ENCODE results near the gene PTPN18. TPM values are rescaled to one million over a fixed set of nuclear protein-coding genes. Genes with fewer than 3 reads are reported as not detected.

The PTPN18 gene
- total RNA-seq, 1 donor from 2014 or later, result 14.5 TPM

DNA sequence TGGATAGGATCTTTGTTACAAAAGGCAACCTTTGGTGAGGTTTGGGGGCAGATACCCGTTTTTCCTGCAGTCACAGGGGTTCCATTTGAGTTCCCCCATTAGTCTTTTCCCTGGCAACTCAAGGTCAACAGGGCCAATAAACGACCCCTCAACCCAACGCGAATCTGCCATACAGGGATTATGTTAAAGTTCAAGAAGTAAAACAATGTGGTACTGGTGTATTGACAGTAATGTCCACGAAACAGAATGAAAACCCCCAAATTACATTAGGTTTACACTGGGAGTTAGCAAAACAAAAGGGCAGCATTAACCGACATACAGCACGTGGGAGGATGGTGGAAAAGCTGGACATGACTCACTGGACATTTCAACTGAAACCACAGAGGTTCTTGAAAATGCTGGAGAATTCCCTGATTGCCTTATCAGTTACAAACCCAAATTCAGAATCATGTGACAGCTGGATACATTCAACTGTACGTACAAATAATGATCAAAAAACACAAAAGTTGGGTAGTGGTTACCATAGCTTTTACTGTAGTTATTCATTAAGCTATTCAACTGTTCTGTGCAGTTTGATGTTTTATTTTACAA is 18.0 kb upstream of the PTPN18 start:
- FAIRE-seq (no peak), DNase-seq (ENCODE audit: low read depth) (peak; percentile 39)
- H3K36me3 ChIP-seq (ENCODE audit: control insufficient read depth, insufficient read depth, low read length), result no peaks in the 10 kb centered on the region
- no peak overlapping the region for H3K4me3 ChIP-seq (ENCODE audit: low read depth, low read length)
- TF ChIP-seq, protein P1, sequence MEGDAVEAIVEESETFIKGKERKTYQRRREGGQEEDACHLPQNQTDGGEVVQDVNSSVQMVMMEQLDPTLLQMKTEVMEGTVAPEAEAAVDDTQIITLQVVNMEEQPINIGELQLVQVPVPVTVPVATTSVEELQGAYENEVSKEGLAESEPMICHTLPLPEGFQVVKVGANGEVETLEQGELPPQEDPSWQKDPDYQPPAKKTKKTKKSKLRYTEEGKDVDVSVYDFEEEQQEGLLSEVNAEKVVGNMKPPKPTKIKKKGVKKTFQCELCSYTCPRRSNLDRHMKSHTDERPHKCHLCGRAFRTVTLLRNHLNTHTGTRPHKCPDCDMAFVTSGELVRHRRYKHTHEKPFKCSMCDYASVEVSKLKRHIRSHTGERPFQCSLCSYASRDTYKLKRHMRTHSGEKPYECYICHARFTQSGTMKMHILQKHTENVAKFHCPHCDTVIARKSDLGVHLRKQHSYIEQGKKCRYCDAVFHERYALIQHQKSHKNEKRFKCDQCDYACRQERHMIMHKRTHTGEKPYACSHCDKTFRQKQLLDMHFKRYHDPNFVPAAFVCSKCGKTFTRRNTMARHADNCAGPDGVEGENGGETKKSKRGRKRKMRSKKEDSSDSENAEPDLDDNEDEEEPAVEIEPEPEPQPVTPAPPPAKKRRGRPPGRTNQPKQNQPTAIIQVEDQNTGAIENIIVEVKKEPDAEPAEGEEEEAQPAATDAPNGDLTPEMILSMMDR (IDR thresholded peaks at IDR 0.05; ENCODE audit: insufficient read depth, low read length, severe bottlenecking), result no peak
- no peaks in the 10 kb centered on the region for H3K27me3 ChIP-seq (ENCODE audit: control insufficient read depth, insufficient read depth, low read length)

DNA sequence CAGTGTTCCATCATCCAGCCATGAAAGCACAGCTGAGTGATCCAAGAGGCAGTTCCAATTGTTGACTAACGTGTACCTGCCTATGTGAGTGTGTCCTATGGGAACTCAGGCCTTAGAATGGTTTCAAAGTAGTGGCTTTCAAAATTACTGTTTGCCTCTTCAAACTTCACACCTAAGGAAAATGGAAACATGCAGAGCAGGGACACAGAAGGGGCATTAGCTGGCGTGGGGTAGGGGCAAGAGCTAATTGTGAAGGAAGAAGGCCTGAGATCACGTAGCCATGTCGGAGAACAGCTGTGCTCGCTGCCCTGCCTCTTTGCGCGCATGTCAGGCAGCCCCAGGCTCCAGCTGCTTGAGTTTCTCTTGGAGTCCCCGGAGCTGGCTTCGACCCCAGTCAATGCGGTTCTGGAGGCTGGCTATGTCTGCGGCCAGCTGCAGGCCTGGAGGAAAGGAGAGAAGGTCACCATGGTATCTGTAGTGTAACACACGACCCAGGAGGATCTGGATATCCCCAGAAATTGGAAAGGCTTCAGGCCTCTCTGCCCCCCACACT is 17.0 kb upstream of the PTPN18 start:
- FAIRE-seq (no peak), DNase-seq (ENCODE audit: low read depth) (no peak)
- TF ChIP-seq, protein P1 (IDR thresholded peaks at IDR 0.05; ENCODE audit: insufficient read depth, low read length, severe bottlenecking), result no peak
- Histone ChIP-seq H3K4me3 (ENCODE audit: low read depth, low read length) (no peak overlapping the region), H3K36me3 (ENCODE audit: control insufficient read depth, insufficient read depth, low read length) (no peaks in the 10 kb centered on the region), H3K27me3 (ENCODE audit: control insufficient read depth, insufficient read depth, low read length) (no peaks in the 10 kb centered on the region)

DNA sequence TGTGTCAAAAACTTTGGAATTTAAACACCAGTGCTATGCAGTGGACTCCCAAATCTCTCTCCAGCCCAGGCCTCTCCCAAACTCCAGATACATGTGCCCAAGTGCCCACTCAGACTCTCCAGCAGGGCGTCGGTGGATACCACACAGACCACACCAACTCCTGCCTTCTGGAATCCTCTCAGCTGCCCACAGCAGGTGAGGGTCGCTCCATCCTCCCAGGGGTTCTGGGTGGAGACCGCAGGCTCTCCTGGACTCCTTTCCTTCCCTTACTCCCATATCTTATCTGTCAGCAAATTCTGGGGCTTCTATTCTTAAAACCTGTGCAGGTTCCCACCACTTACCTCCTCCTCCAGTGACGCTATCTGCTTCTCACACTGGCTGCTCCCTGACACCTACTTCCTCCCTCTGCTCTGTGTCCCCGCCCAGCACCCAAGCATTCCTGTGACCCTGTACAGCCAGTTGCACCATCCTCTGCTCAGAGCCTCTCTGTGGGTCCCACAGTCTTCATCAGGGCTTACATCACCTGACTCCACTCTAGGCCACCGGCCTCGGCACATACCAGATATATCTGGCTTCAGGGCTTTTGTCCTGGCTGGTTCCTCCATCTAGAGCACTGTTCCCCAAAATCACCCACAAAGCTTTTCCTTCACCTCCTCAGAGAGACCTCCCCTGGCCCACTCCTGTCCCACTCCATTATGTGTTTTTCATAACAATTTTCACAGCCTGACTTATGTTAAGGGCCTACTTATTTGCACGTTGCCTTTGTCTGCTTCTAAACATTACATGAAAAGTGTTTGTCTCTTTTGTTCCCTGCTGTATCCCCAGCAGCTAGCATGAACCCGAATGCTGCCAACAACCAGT is 15.7 kb upstream of the PTPN18 start:
- TF ChIP-seq, protein P1 (IDR thresholded peaks at IDR 0.05; ENCODE audit: insufficient read depth, low read length, severe bottlenecking), result no peak
- DNase-seq (ENCODE audit: low read depth), result no peak
- H3K36me3 ChIP-seq (ENCODE audit: control insufficient read depth, insufficient read depth, low read length), result peaks cover 4% of the 10 kb centered on the region
- FAIRE-seq, result no peak
- no peak overlapping the region for H3K4me3 ChIP-seq (ENCODE audit: low read depth, low read length)
- H3K27me3 ChIP-seq (ENCODE audit: control insufficient read depth, insufficient read depth, low read length), result no peaks in the 10 kb centered on the region

DNA sequence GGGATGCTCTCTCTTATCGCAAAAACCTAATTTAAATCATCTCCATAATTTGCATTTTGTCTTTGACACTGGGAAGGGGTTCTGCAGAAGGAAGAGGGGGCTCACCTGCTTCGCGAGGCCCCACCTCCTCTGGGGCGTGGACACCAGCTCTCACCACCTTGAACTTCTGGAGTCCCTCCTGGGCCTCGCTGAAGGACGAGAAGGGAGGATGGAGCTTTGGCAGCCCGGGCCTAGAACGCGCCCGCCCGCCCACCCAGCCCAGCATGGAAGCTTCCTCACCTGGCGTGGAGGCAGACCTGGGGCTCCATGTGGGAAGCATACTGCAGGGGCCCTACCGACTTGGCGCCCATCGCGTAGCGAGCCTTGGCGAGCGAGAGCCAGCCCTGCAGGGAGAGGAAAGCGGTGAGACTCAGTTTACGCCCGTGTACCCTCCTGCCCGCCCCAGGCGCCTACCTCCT is 14.3 kb upstream of the PTPN18 start:
- no peaks in the 10 kb centered on the region for H3K27me3 ChIP-seq (ENCODE audit: control insufficient read depth, insufficient read depth, low read length)
- H3K4me3 ChIP-seq (ENCODE audit: low read depth, low read length), result peak overlapping the region; percentile 84
- H3K36me3 ChIP-seq (ENCODE audit: control insufficient read depth, insufficient read depth, low read length), result peaks cover 18% of the 10 kb centered on the region
- no peak for FAIRE-seq
- DNase-seq (ENCODE audit: low read depth), result peak; percentile 7
- TF ChIP-seq, protein P1 (IDR thresholded peaks at IDR 0.05; ENCODE audit: insufficient read depth, low read length, severe bottlenecking), result no peak

DNA sequence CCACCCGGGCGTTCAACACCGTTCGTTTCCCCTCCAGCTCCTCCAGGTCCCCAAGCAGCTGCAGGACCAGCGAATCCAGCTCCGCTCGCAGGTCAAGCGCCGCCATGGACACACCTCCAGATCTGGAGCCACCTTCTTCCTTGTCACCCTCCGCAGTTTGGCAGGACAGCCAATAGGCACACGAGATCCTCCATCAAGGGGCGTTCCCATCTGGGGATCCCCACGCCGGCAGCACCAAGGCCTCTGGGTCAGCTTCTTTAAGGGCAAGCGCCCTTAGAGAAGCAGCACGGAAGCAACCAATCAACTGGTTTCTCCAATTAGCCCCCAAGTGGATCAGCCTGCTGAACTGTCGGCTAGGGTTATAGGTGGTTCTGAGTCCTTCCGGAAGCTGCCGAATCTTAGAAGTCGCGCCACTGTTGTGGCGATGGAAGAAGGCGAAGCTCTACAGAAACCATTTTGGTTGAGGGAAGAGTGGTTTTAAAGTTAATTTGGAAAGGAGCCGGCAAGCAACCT is 13.8 kb upstream of the PTPN18 start:
- Histone ChIP-seq H3K27me3 (ENCODE audit: control insufficient read depth, insufficient read depth, low read length) (no peaks in the 10 kb centered on the region), H3K36me3 (ENCODE audit: control insufficient read depth, insufficient read depth, low read length) (peaks cover 18% of the 10 kb centered on the region), H3K4me3 (ENCODE audit: low read depth, low read length) (peak overlapping the region; percentile 84)
- DNase-seq (ENCODE audit: low read depth) (peak; percentile 93), FAIRE-seq (no peak)
- TF ChIP-seq, protein P1 (IDR thresholded peaks at IDR 0.05; ENCODE audit: insufficient read depth, low read length, severe bottlenecking), result no peak
